Left renal cortex interstitium (tissue), 4 donors: Measurements from ENCODE around the gene LGALS16. TPM values are rescaled to one million over a fixed set of nuclear protein-coding genes. Genes with fewer than 3 reads are reported as not detected.
A peak's percentile ranks its signal among the peaks of the same experiment; 100 is the strongest.
"Not testable (repeated sequence)": the region's sequence is repeated elsewhere in the genome, so short reads cannot be mapped to it uniquely, and the experiment has no call there.

Source experiments
- DNase-seq, 4 donors: peaks; one replicate each; pipeline ENCODE4 v3.0.0-alpha.2; 2013; ENCODE audit warnings: low read depth in 4 of 4, low spot score in 2 of 4, missing footprints in 1 of 4
- polyA plus RNA-seq, 4 donors: library from polyadenylated mRNA; unstranded; fragments of 120-200 nt; gene quantifications; one replicate each; pipeline ENCODE4 v1.2.1, GENCODE V29; 2013; ENCODE audit not compliant: insufficient read length in 4 of 4

LGALS16 gene
- polyA plus RNA-seq: not detected

GRCh38 chr19:39655613-39656012, at the start of gene LGALS16:
TSS of gene LGALS16 (plus strand) at chr19:39655913. CDS start at chr19:39655962, 49 bp downstream.
- DNase-seq: no peak

- DNase-seq: no peak
These were observed 48.7 kb upstream of the LGALS16 start for GRCh38 chr19:39607021-39607420.

- DNase-seq: no peak
These were observed 48.2 kb upstream of the LGALS16 start for GRCh38 chr19:39607561-39607960.

- no peak for DNase-seq
These were observed 42.1 kb upstream of the LGALS16 start for GRCh38 chr19:39613597-39613996.

GRCh38 chr19:39617745-39618144, 38.0 kb upstream of the LGALS16 start:
- no peak for DNase-seq

GRCh38 chr19:39623946-39624345, 31.8 kb upstream of the LGALS16 start:
- no peak for DNase-seq

- not testable (repeated sequence) for DNase-seq
These were observed 28.1 kb upstream of the LGALS16 start for GRCh38 chr19:39627631-39628030.

- no peak for DNase-seq
These were observed 24.5 kb upstream of the LGALS16 start for GRCh38 chr19:39631178-39631577.

- no peak for DNase-seq
These were observed 24.1 kb upstream of the LGALS16 start for GRCh38 chr19:39631626-39632025.

- DNase-seq: no peak
These were observed 17.8 kb upstream of the LGALS16 start for GRCh38 chr19:39637891-39638290.

GRCh38 chr19:39641773-39642172, 13.9 kb upstream of the LGALS16 start:
- DNase-seq: no peak

GRCh38 chr19:39643591-39643990, 12.1 kb upstream of the LGALS16 start:
- DNase-seq: no peak

GRCh38 chr19:39645800-39646411, 9.8 kb upstream of the LGALS16 start:
- peak in 3 of 4 donors; percentile 13 to 37 (median 18) for DNase-seq

GRCh38 chr19:39647918-39648317, 7.8 kb upstream of the LGALS16 start:
- no peak for DNase-seq

GRCh38 chr19:39659791-39660190, 4.1 kb downstream of the LGALS16 start:
- DNase-seq: no peak

GRCh38 chr19:39660661-39661060, 4.9 kb downstream of the LGALS16 start:
- DNase-seq: no peak

- no peak for DNase-seq
These were observed 5.9 kb downstream of the LGALS16 start for GRCh38 chr19:39661565-39661964.

- not testable (repeated sequence) for DNase-seq
These were observed 14.1 kb downstream of the LGALS16 start for GRCh38 chr19:39669860-39670259.

GRCh38 chr19:39670998-39671397, 15.3 kb downstream of the LGALS16 start:
- no peak for DNase-seq

GRCh38 chr19:39671739-39672363, 16.1 kb downstream of the LGALS16 start:
- DNase-seq: peak in 3 of 4 donors; percentile 24 to 46 (median 26)

- no peak for DNase-seq
These were observed 16.8 kb downstream of the LGALS16 start for GRCh38 chr19:39672473-39672872.

GRCh38 chr19:39673862-39674261, 18.1 kb downstream of the LGALS16 start:
- not testable (repeated sequence) for DNase-seq
